Sciatic nerve (tissue), 2 donors: Measurements from ENCODE around the gene IDUA. TPM values are rescaled to one million over a fixed set of nuclear protein-coding genes. Genes with fewer than 3 reads are reported as not detected.

Experiments used
- ATAC-seq: fragments of 200-7000 bp; cut with Tn5 transposase; one replicate; pipeline ENCODE4 v1.9.1; 2020; ENCODE audit warnings: mild to moderate bottlenecking, moderate library complexity
- DNase-seq: peaks from one replicate; pipeline ENCODE4 v3.0.0-alpha.2; 2020; ENCODE audit warnings: low spot score
- intact Hi-C: fragments of 100-400 bp; cut with DNase I; formaldehyde crosslinking; loops from one replicate; pipeline ENCODE4 v1.14.2; 2022
- total RNA-seq: library from RNA; stranded (reverse); fragmentation: NEBNext Ultra II Directional; extraction: Animal tissue kit (Norgen Biotek cat#: 25700); gene quantifications from one replicate; pipeline ENCODE4 v1.2.1, GENCODE V29; 2021
- donor health status: DM: no; HTN: no; CAD: no.
- donor health status: DM: no; HTN: no; CAD: no.

The IDUA gene
- total RNA-seq, 1 donor from 2014 or later, result 36.7 TPM

GRCh38 chr4:1009542-1010394 is 22.9 kb downstream of the IDUA start:
- DNase-seq (peak; percentile 84), ATAC-seq (peak; percentile 62)
- intact Hi-C loops, result no loop called here

- DNase-seq (peak; percentile 85), ATAC-seq (peak; percentile 73)
- intact Hi-C loops, result no loop called here
Observed at GRCh38 chr4:1010395-1011021, 23.7 kb downstream of the IDUA start.

- ATAC-seq, result peak; percentile 75
- peak; percentile 97 for DNase-seq
- intact Hi-C loops, result no loop called here
Observed at GRCh38 chr4:1011022-1011665, 24.3 kb downstream of the IDUA start, which contains the start of gene FGFRL1. TSS of gene FGFRL1 (plus strand) at chr4:1011626. CDS start at chr4:1012486, 860 bp downstream.

- intact Hi-C loops, result no loop called here
- DNase-seq (no peak), ATAC-seq (no peak)
Observed at GRCh38 chr4:1011666-1012033, 24.8 kb downstream of the IDUA start.

GRCh38 chr4:1012034-1012739 is 25.3 kb downstream of the IDUA start:
- intact Hi-C loops, result no loop called here
- ATAC-seq, result no peak
- DNase-seq, result no peak

DNA sequence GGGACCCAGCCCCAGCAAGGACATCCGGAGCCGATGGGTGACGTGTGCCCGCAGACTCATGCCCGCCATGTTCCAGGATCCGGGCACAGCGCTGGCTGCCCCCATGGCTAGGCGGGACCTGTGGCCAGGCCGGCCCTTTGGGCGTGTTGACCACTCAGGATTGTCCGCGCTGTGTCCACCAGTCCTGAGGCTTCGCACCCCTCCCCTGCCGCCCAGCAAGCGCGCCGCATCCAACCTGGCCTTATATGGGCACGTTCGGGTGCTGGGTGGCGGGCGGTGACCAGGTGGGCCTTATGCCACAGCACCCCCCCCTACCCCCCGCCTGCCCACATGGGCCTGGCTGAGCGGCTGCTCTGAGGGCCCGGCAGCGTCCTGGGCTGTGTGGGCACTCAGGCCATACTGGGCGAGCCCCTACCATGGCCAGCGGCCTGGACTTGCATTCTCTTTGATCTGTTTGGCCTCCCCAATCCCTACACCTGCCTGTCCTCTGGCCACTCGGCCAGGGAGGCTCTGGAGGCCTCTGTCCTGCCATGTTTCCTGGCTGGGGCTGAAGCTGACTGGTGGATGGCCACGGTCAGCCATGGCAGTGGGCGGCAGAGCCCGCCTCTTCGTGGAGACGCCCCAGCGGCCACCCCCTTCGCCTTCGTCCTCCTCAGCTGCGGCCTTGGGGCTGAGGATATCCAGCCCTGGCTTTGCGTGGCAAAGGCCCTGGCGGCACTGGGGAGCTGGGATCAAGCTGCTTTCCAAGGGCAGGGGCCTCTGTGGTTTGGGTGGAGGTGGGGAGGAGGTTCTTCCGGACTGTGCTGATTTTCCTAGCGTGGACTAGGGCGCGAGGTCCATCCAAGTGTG is 26.6 kb downstream of the IDUA start:
- ATAC-seq (no peak), DNase-seq (no peak)
- intact Hi-C loops, result no loop called here

DNA sequence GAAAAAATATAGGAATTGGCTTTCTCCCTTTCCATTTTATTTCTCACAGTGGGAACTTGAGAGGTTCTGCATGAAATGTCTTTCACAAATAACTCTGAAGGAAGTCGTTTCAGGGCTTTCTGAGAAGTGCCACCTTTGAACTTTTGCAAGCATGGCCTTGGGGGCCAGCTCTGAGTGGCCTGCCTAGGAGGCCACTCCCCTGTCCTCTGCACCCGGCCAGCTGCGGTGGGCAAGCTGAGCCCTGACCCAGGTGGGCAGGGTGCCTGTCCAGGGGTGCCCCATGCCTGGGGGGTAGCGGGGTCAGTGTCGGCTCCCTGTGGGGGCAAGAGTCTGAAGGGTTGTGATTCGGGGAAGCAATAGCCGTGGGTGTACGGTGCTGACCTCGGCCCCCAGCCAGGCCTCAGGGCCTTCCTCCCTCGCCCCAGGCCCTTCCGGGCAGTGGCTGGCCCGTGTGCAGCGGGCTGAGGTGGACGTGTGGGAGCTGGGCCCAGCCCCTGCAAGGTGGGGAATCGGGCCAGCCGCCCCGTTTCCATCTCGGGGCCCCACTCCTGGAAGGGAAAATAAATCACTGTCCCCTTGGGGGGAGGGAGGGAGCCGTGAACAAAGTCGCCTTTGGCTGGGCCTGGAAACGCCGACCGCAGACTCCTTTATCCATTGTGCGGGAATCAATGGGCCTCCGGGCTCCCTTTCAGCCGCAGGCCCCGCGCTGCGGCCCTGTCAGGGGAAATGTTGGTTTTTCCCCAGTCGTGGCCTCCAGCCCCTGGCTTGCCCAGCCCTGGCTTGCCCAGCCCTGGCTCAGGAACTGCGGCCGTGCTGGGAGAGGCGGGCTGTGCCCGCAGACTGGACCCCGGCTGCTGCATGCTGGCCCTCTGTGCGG is 27.7 kb downstream of the IDUA start:
- intact Hi-C loops, result no loop called here
- DNase-seq (no peak), ATAC-seq (no peak)

DNA sequence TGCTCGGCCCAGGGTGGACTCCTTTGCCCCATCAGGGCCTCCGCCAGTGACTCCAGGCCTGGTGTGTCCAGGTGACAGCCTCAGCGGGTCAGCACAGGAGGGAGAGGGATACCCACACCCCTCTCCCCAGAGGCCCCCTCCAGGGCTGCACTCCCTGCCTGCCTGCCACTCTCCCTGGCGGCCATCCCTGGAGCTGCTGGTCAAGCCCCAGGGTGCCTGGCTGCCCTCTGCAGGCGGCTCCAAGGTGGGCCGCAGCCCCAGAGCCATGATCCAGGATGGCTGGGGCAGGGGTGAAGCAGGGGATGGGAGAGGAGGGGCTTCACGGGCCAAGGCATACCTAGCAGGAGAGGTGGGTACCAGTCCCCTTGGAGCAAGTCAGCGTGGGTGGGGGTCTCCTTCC is 28.3 kb downstream of the IDUA start:
- ATAC-seq (no peak), DNase-seq (no peak)
- intact Hi-C loops, result no loop called here

GRCh38 chr4:1015746-1016145 is 28.9 kb downstream of the IDUA start:
- intact Hi-C loops, result no loop called here
- no peak for DNase-seq
- no peak for ATAC-seq

- ATAC-seq (no peak), DNase-seq (no peak)
- intact Hi-C loops, result no loop called here
Observed at GRCh38 chr4:1017211-1017610, 30.4 kb downstream of the IDUA start.

- no peak for DNase-seq
- no peak for ATAC-seq
- intact Hi-C loops, result no loop called here
Observed at GRCh38 chr4:1017706-1018105, 30.9 kb downstream of the IDUA start.

DNA sequence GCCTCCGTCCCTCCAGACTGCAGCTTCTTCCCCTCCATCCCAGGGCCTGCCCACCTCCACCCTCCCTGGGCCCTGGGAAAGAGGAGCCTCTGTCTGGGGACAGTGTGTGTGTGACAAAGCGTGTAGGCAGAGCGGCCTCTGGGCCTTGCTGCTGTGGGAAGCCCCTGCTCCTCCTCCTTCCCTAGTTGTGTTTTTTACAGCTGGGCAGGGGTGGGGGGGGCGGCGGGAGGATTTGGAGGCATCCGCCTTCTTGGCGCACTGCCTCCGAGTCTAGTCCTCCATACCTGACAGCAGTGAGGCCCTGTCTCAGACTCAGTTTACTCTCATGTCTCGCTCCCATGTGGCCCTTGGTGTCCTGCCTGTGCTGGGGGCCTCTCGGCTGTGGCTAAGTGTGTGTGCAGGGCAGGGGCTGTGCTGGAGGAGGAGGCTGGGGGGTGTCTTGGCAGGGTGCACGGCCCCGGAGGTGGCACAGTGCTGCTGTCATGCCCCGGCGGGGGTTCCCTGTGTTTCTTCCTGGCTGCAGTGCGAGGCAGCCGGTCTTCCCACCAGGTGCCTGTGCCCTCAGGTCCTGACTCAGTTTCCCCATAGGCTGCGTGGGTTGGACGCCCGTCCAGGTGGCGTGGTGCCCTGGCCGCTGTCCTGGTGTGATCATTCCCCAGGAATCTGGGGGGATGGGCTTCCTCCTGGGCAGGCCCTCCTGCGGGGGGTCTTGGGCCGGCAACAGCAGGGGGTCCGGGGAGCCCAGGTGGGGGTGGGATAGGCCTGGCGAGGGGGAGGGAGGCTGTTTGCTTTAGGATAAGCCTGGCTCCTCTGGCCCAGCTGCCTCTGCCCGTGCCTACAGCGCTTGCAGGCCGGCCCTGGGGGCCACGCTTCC is 31.5 kb downstream of the IDUA start:
- ATAC-seq, result no peak
- intact Hi-C loops, result no loop called here
- DNase-seq, result no peak

- intact Hi-C loops, result no loop called here
- ATAC-seq, result no peak
- DNase-seq, result no peak
Observed at GRCh38 chr4:1019320-1019719, 32.5 kb downstream of the IDUA start.

GRCh38 chr4:1019729-1020470 is 33.1 kb downstream of the IDUA start:
- no peak for ATAC-seq
- no peak for DNase-seq
- intact Hi-C loops, result no loop called here

- intact Hi-C loops, result no loop called here
- ATAC-seq, result no peak
Observed at GRCh38 chr4:1021386-1022050, 34.7 kb downstream of the IDUA start.

More at GRCh38 chr4:1021386-1022050, 34.7 kb downstream of the IDUA start:
- DNase-seq, result no peak
